Glutamatergic neuron (in vitro differentiated cells): Measurements from ENCODE around the gene PLD1. TPM values are rescaled to one million over a fixed set of nuclear protein-coding genes. Genes with fewer than 3 reads are reported as not detected.

Experiments used
- DNase-seq: peaks from one replicate; pipeline ENCODE4 v3.0.0; 2022
- H3K27ac Mint-ChIP-seq: one replicate; pipeline ENCODE4 v1.8.0; 2020; ENCODE audit warnings: mild to moderate bottlenecking, mixed read lengths, inconsistent platforms; ENCODE audit not compliant: unreplicated experiment
- H3K27me3 Mint-ChIP-seq: one replicate; pipeline ENCODE4 v1.8.0; 2020; ENCODE audit warnings: mild to moderate bottlenecking, moderate library complexity, mixed read lengths, inconsistent platforms; ENCODE audit not compliant: unreplicated experiment
- H3K36me3 Mint-ChIP-seq: one replicate; pipeline ENCODE4 v1.8.0; 2020; ENCODE audit warnings: mild to moderate bottlenecking, mixed read lengths, inconsistent platforms; ENCODE audit not compliant: unreplicated experiment
- H3K4me1 Mint-ChIP-seq: one replicate; pipeline ENCODE4 v1.8.0; 2020; ENCODE audit warnings: mild to moderate bottlenecking, low read depth, mixed read lengths, inconsistent platforms; ENCODE audit not compliant: unreplicated experiment
- H3K4me3 Mint-ChIP-seq: one replicate; pipeline ENCODE4 v1.8.0; 2020; ENCODE audit warnings: mild to moderate bottlenecking, mixed read lengths, inconsistent platforms; ENCODE audit not compliant: unreplicated experiment
- H3K9me3 Mint-ChIP-seq: one replicate; pipeline ENCODE4 v1.8.0; 2020; ENCODE audit warnings: mild to moderate bottlenecking, moderate library complexity, mixed read lengths, inconsistent platforms; ENCODE audit not compliant: unreplicated experiment
- total RNA-seq: library from RNA; stranded (reverse); fragmentation: NEBNext Ultra II Directional; extraction: Animal tissue kit (Norgen Biotek cat#: 25700); gene quantifications from one replicate; pipeline ENCODE4 v1.2.1, GENCODE V29; 2021; ENCODE audit not compliant: unreplicated experiment
- TF ChIP-seq, protein P1 (sequence below): fragments of 200-600 bp; sonication (generic); IDR thresholded peaks from one replicate; pipeline ENCODE4 v1.5.0; 2021; ENCODE audit not compliant: partially characterized antibody, unreplicated experiment

The PLD1 gene
- total RNA-seq, 1 donor from 2014 or later, result 0.61 TPM

DNA sequence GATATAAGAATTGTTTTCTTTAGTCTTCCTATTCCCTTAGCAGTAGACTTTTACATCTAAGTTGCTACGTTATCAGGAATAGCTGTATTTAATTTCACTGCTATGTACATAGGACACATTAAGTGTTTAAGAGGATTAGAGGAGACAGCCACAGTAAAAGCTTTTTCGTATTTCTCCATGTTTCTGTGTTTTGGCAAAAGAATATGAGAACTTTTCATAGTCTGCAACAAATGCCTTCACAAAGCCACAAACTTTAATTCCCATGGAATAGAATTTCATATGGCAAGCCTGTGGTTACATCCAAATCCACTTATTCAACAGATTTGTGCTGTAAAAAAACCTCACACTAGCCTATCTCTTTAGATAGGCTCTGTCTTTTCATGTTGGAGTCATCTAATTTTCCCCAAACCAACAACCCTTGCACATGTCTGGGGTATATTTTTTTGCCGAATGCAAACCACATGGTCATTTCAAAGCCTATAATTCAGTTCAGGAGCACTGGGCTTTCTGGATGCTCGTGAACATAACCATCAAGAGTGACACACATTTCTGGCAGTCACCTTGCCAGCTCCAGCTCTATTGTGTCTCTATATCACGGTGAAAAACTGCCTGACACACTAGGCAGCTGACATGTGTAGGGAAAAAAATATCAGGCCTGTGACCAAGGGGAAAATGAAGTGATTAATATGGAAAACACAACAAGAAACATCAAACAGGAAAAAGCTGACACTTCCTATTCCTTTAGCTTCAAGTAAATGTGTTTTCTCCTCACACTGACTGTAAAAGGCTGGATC lies 19.2 kb downstream of the PLD1 start:
- Mint-ChIP-seq H3K9me3 (no peaks in the 10 kb centered on the region), H3K27ac (no peak overlapping the region), H3K36me3 (no peaks in the 10 kb centered on the region), H3K4me3 (no peak overlapping the region), H3K4me1 (no peaks in the 10 kb centered on the region), H3K27me3 (no peaks in the 10 kb centered on the region)
- DNase-seq, result no peak
- TF ChIP-seq, protein P1, sequence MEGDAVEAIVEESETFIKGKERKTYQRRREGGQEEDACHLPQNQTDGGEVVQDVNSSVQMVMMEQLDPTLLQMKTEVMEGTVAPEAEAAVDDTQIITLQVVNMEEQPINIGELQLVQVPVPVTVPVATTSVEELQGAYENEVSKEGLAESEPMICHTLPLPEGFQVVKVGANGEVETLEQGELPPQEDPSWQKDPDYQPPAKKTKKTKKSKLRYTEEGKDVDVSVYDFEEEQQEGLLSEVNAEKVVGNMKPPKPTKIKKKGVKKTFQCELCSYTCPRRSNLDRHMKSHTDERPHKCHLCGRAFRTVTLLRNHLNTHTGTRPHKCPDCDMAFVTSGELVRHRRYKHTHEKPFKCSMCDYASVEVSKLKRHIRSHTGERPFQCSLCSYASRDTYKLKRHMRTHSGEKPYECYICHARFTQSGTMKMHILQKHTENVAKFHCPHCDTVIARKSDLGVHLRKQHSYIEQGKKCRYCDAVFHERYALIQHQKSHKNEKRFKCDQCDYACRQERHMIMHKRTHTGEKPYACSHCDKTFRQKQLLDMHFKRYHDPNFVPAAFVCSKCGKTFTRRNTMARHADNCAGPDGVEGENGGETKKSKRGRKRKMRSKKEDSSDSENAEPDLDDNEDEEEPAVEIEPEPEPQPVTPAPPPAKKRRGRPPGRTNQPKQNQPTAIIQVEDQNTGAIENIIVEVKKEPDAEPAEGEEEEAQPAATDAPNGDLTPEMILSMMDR, result no peak

DNA sequence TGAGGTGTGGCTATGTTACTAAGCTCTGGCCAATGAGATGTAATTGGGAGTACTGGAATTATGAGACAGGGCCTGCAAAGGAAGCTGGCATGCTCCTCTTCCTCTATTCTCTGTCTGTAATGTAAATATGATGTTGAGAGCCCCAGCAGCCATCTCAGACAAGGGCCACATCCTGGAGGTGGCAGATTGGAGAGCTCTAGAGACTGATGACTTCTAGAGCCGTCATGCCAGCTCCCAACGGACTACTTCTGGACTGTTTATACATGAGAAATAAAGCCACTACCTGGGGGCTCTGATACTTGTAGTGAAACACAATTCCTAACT lies 19.7 kb downstream of the PLD1 start:
- Mint-ChIP-seq H3K4me1 (no peaks in the 10 kb centered on the region), H3K9me3 (no peaks in the 10 kb centered on the region), H3K4me3 (no peak overlapping the region), H3K36me3 (no peaks in the 10 kb centered on the region), H3K27me3 (no peaks in the 10 kb centered on the region), H3K27ac (no peak overlapping the region)
- TF ChIP-seq, protein P1, result no peak
- DNase-seq, result no peak

DNA sequence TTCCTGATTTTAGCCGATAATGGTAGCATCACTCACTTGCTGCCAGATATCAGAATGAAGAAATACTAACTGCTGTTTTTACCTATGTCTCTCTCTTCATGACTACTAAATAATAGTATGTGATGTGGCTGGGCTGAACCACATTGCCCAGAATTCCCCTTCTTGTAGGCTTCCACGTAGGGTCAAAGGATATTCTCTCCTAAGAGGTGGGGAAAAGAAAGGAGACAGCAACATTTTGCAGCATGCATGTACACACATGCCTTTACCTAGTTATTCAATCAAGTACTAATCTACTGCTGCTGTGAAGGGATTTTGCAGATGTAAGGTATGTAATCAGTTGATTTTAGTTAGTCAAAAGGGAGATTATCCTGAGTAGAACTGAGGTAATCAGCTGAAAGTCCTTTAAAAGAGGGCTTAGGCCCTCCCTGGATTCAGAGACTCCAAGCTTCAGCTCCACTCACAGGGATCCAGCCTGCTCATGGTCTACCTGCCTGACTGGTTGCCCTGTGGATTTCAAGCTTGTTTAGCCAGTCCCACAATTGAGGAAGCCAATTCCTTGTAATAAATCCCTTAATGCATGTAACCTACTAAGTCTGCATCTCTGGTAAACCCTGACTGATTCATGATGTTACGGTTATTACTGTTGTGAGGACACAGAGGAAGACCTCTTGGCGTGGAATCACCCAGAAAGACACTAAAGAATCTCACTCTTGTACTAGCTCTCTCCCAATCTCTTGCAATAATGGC lies 20.4 kb downstream of the PLD1 start:
- no peaks in the 10 kb centered on the region for H3K4me1 Mint-ChIP-seq
- DNase-seq, result no peak
- TF ChIP-seq, protein P1, result no peak
- no peaks in the 10 kb centered on the region for H3K27me3 Mint-ChIP-seq
- no peaks in the 10 kb centered on the region for H3K9me3 Mint-ChIP-seq
- H3K36me3 Mint-ChIP-seq, result no peaks in the 10 kb centered on the region
- H3K4me3 Mint-ChIP-seq, result no peak overlapping the region
- H3K27ac Mint-ChIP-seq, result no peak overlapping the region

DNA sequence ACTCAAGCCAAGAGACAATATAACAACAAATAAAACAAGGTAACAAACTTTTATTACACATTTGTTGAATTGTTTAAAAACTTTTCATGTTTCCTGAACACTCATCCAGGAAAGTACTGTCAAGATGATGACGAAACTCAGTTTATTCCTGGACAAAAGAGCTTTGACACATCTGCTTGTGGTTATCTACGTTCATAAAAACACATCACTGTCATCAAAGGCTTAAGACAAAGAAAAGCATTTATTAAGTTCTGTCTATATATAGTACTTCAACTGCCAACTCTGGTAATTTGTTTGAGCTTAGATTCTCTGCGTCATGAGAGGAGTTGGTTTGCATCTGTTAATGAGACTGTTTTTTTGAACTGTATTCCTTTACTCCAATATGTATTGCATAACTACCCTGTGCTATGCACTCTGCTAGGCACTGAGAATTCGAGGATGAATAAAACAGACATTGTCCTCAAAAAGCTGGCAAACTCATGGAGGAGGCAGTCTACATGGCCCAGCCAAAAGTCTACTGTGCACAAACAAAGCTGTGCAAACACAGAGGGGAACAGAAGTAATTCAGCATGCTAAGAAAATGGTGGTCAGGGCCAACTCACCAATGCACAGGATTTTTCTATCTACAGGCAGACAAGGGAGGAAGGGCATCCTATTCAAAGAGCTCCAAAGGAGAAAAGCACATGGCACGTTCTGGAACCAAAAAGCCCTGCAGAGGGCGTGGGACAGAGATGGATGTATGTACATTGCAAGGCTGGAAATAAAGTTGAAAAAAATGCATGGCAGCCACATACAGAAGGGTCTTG lies 21.5 kb downstream of the PLD1 start:
- no peak for DNase-seq

More for the DNA sequence above, 21.5 kb downstream of the PLD1 start:
- Mint-ChIP-seq H3K4me1 (no peaks in the 10 kb centered on the region), H3K9me3 (no peaks in the 10 kb centered on the region), H3K27me3 (no peaks in the 10 kb centered on the region), H3K27ac (no peak overlapping the region), H3K4me3 (no peak overlapping the region), H3K36me3 (no peaks in the 10 kb centered on the region)
- TF ChIP-seq, protein P1, result no peak
